ENCODE measurements around the gene ZDHHC3.

- TF ChIP-seq, protein P1, sequence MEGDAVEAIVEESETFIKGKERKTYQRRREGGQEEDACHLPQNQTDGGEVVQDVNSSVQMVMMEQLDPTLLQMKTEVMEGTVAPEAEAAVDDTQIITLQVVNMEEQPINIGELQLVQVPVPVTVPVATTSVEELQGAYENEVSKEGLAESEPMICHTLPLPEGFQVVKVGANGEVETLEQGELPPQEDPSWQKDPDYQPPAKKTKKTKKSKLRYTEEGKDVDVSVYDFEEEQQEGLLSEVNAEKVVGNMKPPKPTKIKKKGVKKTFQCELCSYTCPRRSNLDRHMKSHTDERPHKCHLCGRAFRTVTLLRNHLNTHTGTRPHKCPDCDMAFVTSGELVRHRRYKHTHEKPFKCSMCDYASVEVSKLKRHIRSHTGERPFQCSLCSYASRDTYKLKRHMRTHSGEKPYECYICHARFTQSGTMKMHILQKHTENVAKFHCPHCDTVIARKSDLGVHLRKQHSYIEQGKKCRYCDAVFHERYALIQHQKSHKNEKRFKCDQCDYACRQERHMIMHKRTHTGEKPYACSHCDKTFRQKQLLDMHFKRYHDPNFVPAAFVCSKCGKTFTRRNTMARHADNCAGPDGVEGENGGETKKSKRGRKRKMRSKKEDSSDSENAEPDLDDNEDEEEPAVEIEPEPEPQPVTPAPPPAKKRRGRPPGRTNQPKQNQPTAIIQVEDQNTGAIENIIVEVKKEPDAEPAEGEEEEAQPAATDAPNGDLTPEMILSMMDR (IDR thresholded peaks at IDR 0.05; ENCODE audit: low read depth, low read length, poor library complexity, severe bottlenecking): no peak
- TF ChIP-seq EZH2phosphoT487 (IDR thresholded peaks at IDR 0.05; ENCODE audit: borderline replicate concordance, low read length): no peak
Observed at GRCh38 chr3:44903314-44903713, 72.7 kb downstream of the ZDHHC3 start.

All from DOHH2 (cell line).